GM06990 (cell line): ENCODE measurements around the gene HSPA9.

Experiments used
- DNase-seq: peaks from one replicate; pipeline ENCODE4 v3.0.0-alpha.2; 2011; ENCODE audit not compliant: insufficient read length; ENCODE audit errors: extremely low read depth
- H3K27me3 ChIP-seq: replicated peaks from 2 replicates; pipeline ENCODE4 v1.6.0; 2011; ENCODE audit warnings: low read length; ENCODE audit not compliant: control insufficient read depth, insufficient read depth
- H3K36me3 ChIP-seq: 2 replicates; pipeline ENCODE4 v1.5.1; 2011; ENCODE audit warnings: low read length; ENCODE audit not compliant: control insufficient read depth, insufficient read depth
- H3K4me3 ChIP-seq: replicated peaks from 2 replicates; pipeline ENCODE4 v1.5.1; 2011; ENCODE audit warnings: low read depth, mild to moderate bottlenecking, control low read depth, low read length
- TF ChIP-seq, protein P1 (sequence below): IDR thresholded peaks from 2 replicates; pipeline ENCODE4 v1.5.1; 2011; ENCODE audit warnings: low read length, control low read depth, mild to moderate bottlenecking, inconsistent platforms; ENCODE audit not compliant: insufficient read depth, poor library complexity, severe bottlenecking

The HSPA9 gene

DNA sequence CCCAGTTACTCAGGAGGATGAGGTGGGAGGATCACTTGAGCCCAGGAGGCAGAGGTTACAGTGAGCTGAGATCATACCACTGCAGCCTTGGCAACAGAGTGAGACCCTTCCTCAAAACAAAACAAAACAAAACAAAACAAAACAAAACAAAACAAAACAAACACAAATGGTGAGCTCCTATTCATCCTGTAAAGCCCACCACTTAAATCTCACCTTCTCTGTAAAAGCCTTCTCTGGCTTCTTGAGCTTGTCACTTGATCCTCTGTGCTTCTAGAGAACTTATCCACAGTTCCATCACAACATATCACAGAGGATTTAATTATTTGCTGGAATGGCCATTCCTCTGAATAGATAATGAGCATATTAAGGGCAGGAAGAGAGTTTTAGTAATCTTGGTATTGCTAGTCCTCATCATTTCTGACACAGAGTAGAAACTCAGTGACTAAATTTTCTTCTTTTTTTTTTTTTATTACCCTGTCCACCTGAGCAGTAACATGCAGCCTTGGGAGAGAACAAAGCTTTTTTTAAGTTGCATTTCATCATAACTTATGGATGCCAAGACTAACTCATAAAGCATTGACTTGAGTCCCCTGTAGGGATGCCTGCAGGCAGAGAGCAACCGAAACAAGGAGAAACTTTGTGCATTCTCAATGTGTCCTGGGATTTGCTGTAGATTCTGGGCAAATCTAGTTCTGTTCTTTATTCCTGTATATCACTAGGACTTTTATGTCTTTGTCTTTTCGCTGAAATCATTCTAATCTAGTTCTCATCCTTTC, 13.0 kb upstream of the HSPA9 start:
- Histone ChIP-seq H3K27me3 (no peaks in the 10 kb centered on the region), H3K4me3 (no peak overlapping the region), H3K36me3 (no peaks in the 10 kb centered on the region)
- TF ChIP-seq, protein P1, sequence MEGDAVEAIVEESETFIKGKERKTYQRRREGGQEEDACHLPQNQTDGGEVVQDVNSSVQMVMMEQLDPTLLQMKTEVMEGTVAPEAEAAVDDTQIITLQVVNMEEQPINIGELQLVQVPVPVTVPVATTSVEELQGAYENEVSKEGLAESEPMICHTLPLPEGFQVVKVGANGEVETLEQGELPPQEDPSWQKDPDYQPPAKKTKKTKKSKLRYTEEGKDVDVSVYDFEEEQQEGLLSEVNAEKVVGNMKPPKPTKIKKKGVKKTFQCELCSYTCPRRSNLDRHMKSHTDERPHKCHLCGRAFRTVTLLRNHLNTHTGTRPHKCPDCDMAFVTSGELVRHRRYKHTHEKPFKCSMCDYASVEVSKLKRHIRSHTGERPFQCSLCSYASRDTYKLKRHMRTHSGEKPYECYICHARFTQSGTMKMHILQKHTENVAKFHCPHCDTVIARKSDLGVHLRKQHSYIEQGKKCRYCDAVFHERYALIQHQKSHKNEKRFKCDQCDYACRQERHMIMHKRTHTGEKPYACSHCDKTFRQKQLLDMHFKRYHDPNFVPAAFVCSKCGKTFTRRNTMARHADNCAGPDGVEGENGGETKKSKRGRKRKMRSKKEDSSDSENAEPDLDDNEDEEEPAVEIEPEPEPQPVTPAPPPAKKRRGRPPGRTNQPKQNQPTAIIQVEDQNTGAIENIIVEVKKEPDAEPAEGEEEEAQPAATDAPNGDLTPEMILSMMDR, result no peak
- DNase-seq, result no peak

DNA sequence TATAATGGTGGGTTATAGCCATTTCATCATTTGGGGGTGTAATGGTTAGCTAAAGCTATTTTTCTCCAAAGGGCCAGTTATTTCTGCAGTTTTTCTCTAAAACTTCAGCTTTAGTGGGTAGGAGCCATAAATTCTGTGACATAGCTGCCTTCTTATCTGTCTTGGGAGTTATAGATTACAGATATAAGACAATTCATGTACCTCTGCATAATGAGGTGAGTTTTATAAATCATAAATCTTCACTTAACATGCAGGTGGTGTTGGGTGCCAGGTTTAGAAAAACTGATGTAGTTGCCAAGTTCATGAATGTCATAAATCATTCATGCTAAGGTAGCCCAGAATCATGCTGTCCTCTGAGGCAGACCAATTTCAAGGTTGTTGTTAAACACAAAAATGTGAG, 10.0 kb upstream of the HSPA9 start:
- no peaks in the 10 kb centered on the region for H3K36me3 ChIP-seq
- H3K4me3 ChIP-seq, result no peak overlapping the region
- H3K27me3 ChIP-seq, result no peaks in the 10 kb centered on the region
- TF ChIP-seq, protein P1, result no peak
- DNase-seq, result no peak

DNA sequence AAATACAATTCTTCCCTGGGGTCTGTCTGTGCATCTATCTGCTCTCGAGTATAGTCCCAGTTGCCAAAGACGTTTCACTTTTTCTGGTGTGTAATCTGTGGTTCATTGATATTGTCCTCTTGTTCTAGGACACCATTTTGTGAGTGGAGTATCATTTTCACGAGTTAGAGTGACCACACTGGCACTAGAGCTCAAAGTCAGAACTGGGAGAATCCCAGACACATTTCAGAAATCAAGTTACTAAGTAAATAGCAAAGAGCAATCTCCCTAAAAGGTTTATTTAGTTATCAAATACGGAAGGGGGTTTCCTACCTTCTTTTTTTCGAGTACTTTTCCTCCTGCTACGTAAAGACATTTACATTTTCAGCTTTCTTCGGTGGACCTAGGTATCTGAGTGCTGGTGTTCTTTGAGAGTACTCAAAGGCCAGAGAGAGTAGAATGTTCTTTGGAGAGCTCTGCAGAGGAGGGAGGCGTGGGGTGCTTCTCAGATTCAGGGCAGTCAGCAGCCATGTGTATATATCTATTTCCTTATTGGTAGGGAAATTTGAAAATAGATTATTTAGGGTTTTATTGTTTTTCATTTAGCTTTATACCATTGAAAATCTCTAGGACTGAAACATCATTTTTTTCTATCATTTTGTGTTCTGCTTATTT, 8.9 kb upstream of the HSPA9 start:
- Histone ChIP-seq H3K27me3 (no peaks in the 10 kb centered on the region), H3K36me3 (no peaks in the 10 kb centered on the region), H3K4me3 (no peak overlapping the region)
- DNase-seq, result no peak
- TF ChIP-seq, protein P1, result no peak

GRCh38 chr5:138582959-138583358, 7.8 kb upstream of the HSPA9 start:
- Histone ChIP-seq H3K27me3 (no peaks in the 10 kb centered on the region), H3K4me3 (no peak overlapping the region), H3K36me3 (no peaks in the 10 kb centered on the region)
- no peak for DNase-seq
- TF ChIP-seq, protein P1, result no peak

GRCh38 chr5:138580777-138581176, 5.6 kb upstream of the HSPA9 start:
- TF ChIP-seq, protein P1, result no peak
- H3K36me3 ChIP-seq, result no peaks in the 10 kb centered on the region
- no peak for DNase-seq
- no peak overlapping the region for H3K4me3 ChIP-seq
- H3K27me3 ChIP-seq, result no peaks in the 10 kb centered on the region
